Stimulated activated CD4-positive, alpha-beta T cell treated with anti-CD3 and anti-CD28 coated beads, Interleukin-2, amount 100 ng/mL, for 4 hours (primary cell): ENCODE data around the gene RGSL1.
A peak's percentile ranks its signal among the peaks of the same experiment; 100 is the strongest.

ENCODE experiments used
- DNase-seq: peaks from one replicate; pipeline ENCODE4 v3.0.0-alpha.2; 2020; ENCODE audit warnings: low read depth

Gene RGSL1

DNA sequence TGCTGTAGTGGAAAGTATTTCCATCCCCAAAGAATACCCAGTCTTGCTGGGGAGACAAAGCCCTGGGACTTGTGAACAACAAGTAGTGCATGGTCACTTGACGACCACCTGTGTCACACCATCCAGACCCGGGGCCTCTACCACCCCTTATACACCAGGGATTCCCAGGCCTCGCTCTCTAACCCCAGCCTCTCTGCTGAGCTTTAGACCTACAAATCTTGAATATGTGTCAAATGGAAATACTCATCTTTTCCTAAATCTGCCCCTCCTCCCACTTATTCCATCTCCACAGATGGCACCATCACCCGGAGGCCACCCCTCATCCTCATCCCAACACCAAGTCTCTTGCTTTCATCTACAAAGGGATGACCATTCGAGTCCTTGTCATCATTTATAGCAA lies 140.0 kb downstream of the RGSL1 start:
- DNase-seq = no peak

GRCh38 chr1:182595641-182596240 lies 145.8 kb downstream of the RGSL1 start:
- DNase-seq = peak; percentile 54

DNA sequence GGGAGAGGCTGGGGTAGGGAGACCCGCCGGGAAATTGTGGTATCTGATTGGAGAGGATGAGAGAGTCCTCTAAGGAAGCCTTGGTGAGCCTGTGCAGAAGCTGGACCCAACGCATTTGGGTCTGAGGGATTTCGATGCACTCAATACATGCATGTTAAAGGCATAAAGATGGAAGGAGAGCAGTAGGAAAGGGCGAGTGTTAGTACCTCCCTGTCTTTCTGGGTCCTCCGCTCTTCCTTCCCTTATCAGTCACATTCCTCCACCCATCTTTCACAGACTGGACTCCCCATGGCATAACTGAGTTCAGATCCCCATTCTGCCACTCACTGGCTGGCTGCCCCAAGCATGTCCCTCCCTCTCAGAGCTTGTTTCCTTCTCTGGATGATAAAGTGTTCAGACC lies 147.0 kb downstream of the RGSL1 start:
- no peak for DNase-seq

DNA sequence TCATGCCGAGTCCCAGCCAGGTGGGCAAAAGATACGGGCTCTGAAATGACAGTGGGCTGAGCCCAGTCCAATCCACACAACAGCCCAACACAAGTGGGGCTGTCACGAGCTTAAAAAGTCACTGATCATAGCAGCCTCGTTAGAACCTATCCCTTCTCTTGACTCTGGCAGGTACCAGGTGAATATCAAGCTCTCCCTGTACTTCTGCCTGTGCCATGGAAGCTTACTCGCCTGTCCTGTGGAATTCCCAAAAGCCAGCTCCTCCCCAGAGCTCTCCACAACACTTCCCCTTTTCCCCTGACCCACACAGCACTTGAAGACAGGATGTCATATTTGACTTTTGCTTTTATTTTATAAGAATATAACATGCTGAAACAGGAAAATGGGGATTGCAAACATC lies 148.3 kb downstream of the RGSL1 start:
- no peak for DNase-seq

- DNase-seq = no peak
These were observed 149.4 kb downstream of the RGSL1 start for GRCh38 chr1:182599339-182599738.

DNA sequence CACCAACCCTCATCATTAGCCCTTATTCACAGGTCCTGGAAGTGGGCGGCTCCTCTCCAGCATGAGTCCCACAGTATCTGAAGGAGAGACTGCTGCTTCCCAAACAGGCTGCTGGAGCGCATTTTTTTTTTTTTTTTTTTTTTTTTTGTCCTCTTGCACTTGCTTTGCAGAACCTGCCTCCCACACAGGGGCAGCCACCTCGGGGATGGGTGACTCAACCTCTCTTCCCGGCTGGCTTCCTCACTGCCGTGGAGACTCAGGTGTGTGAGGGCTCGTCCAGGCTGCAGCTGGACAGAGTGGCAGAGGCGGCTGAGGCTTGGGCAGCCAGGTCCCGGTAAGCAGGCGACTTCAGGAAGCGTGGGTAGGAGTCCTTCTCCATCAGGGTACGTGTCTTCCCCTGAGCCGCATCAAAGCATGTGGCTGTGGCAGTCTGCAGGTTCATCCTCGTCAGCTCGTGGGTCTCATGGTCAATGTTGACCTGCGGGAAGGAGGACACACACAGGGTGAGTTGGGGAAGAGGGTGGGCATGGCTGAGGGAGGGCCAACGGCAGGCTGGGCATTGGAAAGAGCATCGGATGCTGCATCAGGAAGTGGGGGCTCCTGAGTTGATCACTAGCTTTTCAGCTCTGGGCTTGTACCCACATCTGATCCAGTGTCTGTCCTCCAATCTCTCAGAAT lies 150.2 kb downstream of the RGSL1 start:
- DNase-seq = no peak

- DNase-seq = no peak
These were observed 150.9 kb downstream of the RGSL1 start for GRCh38 chr1:182600745-182601415.

DNA sequence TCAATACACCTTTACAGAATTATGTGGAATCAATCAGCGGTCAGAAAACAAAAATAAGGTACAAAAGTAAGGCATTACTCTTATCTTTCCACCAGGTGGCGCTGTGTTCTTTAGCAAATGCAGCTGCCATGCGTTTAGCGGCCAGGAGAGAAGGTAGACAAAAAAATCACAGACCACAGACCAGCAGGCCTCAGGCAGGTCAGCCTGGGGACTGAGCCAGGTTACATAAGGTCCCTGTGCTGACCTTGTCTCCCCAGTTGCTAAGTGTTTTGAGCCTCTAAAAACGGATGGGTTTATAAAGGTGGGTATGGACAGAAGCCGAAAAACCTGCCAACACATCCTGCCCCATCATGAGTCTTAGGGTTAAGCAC lies 151.5 kb downstream of the RGSL1 start:
- DNase-seq = peak; percentile 61

DNA sequence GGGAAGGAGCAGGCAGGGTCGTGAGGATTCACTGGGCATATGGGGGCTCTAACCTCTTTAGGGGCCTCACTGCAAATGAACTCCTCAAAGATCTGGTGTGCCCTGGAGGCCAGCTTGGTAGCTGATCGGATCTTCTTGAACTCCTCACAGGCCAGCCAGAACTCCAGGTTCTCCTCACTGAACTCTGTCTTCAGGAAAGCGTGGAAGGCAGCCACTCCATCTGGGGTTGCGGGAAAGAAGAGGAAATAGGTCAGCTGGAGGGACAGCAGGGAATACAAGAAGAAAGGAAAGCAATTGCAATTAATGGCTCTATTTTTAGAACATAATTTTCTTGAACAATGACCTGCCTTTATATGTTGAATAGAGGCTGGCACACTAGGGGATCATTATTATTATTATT lies 152.0 kb downstream of the RGSL1 start:
- DNase-seq = no peak

- DNase-seq = no peak
These were observed 153.1 kb downstream of the RGSL1 start for GRCh38 chr1:182602935-182603645.

GRCh38 chr1:182603646-182604174 lies 153.8 kb downstream of the RGSL1 start:
- no peak for DNase-seq

GRCh38 chr1:182604175-182605164 lies 154.5 kb downstream of the RGSL1 start, which contains the start of gene RGS16:
Gene RGS16 (minus strand): TSS chr1:182604389. CDS start chr1:182604259, 130 bp downstream.
- DNase-seq = peak; percentile 87

- DNase-seq = no peak
These were observed 157.6 kb downstream of the RGSL1 start for GRCh38 chr1:182607566-182607965.

DNA sequence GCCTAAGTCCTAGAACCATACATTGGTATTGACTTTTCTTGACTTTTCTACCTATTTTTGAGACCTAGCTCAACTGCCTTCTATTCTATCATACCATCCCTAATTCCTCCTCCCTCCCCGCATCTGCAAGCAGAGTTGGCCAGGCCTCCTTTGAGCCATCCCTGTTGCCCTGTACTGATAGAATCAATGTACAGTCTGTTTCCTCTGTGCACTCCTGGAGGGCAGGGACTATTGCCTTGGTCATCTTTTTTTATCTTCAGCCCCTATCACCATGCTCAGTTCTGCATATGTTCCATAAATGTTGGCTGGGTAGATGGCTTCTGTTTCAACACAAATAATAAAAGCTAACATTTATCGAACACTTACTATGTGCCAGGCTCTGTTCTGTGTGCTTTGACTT lies 158.3 kb downstream of the RGSL1 start:
- no peak for DNase-seq

DNA sequence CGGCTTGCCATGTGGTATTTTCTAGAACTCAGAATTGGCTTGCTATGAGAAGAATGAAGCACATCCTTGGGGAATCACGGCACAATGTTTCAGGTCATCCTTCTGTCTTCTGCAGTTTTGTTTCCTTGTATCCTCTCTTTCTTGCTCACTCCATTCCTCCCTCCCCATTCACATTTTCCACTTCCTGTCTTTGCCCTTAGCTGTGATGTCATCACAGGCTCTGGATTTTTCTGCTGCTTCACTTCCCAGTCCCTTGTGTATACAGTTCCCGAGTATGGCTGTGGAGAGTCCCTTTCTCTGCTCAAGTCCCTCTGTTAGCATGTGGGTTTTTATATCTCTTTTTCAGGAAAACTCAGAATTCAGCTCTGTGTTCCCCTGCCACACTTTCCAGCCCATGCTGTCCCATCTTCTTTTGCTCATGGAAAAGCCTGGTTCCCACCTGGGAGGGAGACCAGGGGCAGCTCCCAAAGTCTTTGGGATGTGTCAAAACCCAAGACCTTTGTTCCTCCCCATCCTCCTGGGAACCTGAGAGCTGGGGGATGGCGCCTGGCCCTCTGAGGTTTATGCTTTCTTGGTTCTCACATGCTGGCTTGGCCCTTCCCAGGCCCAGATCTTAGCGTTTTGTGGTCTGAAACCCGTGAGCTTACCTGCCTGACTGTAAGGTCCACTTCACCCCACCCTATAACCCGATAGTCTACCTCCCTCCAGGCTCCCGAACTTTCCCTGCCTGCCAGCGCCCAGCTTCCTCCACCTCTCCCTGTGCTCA lies 159.1 kb downstream of the RGSL1 start:
- DNase-seq = no peak
